ENCODE measurements around the gene SHISA8.
"Not testable (repeated sequence)": the region's sequence is repeated elsewhere in the genome, so short reads cannot be mapped to it uniquely, and the experiment has no call there.

The SHISA8 gene

DNA sequence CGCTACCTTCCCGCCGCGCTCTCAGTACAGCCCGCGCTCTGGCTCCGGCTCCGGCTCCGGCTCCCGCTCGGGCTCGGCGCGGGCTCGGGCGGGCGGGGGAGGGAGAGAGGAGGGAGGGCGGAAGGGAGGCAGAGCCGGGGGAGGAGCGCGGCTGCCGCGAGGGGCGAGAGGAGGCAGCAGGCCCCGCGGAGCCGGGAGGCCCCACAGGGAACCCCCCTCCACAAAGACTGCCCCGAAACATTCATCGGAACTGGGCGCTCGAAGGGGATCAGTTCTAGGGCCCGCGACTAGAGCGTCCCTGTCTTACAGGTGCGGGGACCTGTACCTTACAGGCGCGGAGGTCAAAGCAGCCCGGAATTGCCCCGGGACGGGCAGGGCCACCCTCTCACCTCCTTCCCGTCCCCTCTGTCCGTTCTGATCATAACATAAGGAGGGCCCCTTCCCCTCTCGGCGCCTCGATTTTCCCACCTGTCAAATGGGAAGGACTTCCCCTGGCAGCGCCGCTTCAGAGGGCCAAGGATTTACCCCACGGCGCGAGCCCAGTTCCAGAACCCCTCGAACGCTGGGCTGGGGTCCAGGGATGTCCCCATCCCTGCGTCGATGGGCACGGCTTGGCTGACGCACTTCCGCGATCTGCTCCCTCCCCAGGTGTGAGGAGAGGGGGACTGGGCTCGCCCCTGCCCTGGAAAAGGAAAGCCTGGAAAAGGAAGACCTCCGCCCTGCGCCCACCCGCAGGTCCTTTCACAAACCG is at the start of gene SHISA8:
SHISA8 (minus strand) TSS at position 40 of the 751 bp plus-strand sequence. CDS start 407 bp downstream, outside the sequence.
- DNase-seq: peak in 3 of 4 experiments; percentile 34 to 45 (median 40)

DNA sequence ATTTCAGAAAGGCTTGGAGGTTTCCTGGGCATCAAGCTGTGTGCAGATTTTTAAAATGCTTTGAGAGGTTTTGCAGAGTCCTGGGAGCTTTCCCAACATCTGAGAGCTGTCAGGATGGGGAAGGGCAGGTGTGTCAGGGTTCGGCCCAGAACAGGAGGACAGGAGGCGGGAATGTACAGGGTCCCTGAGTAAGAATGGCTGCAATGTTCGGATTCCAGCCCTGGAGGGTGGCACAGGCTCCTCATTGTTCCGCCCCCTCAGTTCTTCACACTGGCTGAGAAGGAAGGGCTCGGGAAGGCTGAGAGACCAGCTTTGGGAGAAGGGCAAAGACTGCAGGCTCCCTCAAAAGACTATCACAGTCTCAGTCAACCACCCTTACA is 49.2 kb upstream of the SHISA8 start:
- no peak for DNase-seq

DNA sequence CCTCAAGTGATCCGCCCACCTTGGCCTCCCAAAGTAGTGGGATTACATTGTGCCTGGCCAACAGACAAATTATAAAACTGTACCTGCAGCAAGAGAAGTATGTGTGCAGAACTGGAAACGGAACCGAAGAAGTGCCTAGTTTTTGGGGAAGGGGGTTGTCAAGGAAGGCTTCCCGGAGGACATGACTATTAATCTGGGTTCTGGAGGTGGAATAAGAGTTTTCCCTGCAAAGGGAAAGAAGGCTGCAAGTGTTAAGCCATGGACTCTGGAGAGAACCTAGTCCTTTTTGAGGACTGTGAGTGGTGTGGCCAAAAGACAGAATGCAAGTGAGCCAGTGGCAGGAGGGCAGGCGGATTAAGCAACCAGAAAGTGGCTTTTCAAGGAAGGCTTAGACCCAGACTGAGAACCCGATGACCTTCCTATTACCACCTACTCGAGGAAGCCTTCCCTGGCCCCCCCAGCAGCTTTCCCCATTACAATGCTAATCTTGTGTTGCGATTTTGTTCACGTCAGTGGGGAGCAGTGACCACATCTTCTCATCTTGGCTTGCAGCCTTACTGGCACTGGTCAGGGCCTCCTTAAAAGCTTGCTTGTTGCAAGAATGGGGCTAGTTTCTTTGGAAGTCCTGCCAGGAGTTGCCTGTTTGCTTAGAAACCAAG is 48.7 kb upstream of the SHISA8 start:
- DNase-seq: no peak

DNA sequence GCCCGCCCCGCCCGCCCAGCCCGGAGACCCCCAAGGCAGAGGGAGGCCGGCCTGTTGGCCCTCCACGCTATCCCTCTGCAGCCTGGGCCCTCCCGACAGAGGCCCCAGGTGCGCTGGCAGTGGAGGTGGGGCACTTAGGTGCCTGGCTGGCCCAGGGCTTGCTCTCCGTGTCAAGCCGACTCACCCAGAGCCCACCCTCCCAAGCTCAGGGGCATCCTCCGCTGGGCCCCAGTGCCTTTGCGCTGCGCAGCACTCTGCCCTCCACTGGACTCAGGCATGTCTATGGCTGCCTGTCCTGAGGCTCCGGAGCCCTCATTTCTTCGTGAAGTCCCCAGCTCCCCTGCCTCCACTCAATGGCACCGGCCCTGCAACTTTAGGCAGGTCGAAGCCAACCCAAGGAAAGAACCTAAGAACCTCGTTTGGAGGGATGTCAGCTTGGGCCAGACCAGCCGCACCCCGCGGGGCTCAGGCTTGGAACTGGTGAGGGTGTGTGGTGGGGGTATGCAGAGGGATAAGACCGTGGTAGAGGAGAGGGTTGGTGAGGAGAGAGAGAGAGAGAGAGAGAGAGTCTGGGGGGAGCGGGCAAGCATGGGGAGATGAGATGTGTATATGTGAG is 43.2 kb upstream of the SHISA8 start:
- no peak for DNase-seq

DNA sequence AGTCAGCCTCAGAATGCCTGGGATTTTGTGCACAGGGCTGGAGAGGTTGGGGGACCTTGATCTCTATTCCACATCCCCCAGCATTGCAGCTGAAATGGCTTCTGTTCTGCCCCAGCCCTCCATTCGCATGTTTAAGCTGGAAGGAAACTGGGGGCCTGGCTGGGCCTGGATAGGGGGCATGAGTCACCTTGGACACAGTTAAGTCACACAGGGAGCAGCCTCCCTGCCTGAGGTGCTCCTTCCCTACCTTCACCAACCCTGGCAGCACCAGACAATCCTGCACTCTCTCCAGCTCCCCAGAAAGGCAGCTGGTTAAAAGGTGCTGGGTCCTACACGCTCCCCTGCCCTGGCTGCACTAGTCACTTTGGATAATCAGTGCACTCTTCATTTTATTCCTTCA is 37.8 kb upstream of the SHISA8 start:
- no peak for DNase-seq

DNA sequence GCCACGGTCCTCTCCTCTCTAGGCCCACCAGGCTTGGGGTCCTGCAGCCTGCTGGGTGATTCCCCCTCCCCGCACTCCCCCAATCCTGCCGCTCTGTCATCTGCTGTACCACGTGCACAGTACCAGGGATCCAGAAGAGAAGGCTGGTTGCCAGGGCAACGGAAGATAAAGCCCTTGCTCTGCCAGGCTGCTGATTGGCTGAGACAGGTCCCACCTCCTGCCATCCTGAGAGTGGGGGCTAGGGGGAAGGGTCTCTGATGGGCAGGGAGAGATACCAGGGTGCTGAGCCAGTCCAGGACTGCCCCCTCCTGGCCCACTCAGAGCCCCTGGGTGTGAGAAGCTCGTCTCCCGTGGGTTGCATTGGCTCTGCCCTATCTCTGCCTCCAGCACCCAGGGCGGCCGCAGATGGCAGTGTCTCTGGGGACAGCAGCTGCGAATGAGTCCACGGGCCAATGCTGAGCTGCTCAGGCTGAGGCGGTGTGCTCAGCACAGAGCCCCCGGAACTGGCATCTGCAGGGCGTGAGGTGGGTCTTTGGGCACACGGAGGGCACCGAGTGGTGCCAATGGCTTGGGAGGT is 37.1 kb upstream of the SHISA8 start, which contains the start of gene SMIM45:
SMIM45 (plus strand) TSS at position 253 of the 577 bp plus-strand sequence.
- DNase-seq: no peak

DNA sequence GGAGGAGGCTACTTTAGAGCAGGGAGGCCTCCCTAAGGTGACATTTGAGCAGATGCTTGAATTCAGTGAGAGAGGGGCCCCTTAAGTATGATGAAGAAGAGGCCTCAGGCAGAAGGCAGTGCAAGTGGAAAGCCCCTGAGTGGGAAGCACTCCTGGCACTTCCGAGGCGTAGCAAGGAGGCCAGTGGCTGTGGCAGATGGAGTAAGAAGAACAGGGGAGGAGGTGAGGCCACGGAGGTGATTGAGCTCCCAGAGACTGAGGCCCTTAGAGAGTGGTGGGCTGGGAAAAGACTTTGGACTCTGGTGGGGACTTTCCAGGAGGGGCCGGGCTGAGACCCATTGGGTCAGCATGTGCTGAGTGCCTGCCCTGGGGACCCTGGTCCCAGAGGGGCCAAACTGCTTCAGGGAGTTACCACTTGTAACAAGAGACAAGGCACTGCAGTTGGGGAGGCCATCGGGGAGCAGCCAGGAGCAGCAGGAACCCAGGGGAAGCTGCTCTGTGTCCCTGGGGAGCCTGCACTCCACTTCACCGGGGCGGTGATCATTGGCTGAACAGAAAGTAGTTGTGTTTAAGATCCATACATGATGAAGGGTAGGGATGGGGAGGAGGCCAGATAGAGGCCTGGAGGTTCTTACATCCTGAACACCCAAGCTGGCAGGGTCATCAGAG is 34.6 kb upstream of the SHISA8 start:
- no peak for DNase-seq

DNA sequence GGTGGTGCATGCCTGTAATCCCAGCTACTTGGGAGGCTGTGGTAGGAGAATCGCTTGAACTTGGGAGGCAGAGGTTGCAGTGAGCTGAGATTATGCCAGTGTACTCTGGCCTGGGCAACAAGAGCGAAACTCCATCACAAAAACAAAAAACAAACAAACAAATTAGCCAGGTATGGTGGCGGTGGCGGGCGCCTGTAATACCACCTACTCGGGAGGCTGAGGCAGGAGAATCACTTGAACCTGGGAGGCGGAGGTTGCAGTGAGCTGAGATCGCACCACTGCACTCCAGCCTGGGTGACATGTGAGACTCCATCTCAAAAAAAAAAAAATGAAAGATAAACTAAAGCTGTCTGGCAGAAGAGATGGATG is 34.0 kb upstream of the SHISA8 start:
- not testable (repeated sequence) for DNase-seq

DNA sequence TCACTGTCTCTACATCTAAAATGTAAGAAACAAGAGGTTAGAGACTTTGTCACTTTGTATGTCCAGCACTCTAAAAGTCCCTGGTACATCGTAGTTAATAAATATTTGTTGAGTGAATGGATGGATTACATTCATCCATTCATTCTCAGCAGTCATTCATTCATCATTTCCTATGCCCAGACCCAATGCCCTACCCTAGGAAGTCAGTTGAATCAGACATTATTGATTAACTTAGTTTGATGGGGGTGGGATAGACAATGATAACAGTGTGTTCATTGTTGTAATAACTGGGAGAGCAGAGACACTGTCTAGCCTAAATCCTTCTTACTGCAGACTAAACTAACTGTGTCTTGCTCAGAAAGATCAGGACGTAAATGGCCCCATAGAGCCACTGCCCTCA is 33.3 kb upstream of the SHISA8 start:
- no peak for DNase-seq

DNA sequence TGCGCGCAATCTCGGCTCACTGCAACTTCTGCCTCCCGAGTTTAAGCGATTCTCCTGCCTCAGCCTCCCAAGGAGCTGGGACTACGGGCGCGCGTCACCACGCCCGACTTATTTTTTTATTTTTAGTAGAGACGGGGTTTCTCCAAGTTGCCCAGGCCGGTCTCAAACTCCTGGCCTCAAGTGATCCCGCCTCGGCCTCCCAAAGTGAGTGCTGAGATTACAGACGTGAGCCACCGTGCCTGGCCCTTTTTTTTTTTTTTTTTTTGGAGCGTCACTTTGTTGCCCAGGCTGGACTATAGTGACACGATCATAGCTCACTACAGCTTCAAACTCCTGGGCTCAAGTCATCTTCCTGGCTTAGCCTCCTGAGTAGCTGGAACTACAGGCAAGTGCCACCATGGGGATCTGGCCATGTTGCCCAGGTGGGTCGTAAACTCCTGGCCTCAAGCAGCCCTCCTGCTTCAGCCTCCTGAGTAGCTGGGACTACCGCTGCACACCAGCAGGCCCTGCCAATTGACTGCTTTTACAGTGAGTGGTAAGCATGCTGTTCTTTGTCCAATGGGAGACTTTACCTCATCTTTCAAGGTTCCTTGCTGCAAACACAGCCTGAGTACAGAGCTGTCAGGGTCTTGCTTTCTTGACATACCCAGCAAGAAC is 32.7 kb upstream of the SHISA8 start:
- no peak for DNase-seq

DNA sequence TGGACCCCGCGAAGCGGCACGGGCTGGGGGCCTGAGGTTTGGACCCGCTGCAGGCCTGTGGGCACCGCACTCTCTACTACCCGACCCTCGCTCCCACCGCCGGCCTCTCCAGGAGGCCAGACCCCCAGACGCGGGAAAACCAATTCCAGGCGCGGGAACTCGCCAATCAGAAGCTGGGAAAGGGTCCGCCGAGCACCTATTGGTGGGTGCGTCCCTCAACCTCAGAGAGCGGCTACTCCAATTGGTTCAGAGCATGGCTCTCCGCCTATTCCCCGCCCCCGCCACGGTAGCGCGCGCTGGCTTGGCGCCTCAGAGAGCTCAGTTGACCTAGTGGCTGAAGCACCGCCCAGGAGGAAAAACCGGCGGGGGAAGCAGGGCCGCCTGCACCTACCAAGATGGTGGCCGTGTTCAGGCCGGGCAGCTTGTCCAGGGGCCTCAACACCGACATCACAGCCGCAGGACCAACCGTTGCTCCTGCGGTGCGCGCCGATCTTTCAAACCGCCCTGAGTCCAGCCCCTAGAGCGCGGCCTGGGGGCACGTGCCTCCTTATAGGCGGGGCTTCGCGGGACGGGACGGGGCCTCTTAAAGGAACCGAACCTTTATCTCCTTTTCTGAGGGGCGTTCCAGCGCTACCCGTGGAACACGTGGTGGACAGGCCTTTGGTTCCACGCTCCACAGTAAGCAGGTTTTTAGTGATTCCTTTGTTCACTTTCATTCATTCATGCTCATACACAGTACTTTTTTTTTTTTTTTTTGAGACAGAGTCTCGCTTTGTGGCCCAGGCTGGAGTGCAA is 32.0 kb upstream of the SHISA8 start, which contains the start of gene CENPM:
CENPM (minus strand) TSS at position 524 of the 795 bp plus-strand sequence; CDS start at position 448, 76 bp downstream.
- peak; percentile 76 to 85 (median 82) for DNase-seq

DNA sequence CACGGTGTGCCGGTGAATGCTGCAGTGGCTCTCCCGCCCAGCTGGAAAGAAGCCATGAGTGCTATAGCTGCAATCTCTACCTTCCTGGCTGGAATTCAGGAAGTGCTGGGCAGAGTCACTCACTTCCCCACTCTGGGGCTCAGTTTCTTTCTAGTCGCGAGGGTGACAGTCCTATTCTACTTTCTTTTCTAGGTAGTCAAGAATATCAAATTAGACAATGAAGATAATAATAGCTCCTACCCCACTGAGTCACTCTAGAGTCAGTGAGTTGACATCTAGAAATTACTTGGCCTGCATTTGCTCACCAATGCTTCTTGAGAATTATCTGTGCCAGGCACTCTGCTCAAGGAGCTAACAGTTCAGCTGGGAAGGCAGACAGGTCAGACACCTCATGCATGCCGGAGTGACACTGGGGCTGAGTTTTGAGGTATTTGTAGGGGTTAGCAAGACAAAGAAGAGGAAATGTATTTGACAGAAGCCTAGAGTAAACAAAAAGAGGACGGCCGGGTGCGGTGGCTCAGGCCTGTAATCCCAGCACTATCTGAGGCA is 28.9 kb upstream of the SHISA8 start:
- DNase-seq: no peak

DNA sequence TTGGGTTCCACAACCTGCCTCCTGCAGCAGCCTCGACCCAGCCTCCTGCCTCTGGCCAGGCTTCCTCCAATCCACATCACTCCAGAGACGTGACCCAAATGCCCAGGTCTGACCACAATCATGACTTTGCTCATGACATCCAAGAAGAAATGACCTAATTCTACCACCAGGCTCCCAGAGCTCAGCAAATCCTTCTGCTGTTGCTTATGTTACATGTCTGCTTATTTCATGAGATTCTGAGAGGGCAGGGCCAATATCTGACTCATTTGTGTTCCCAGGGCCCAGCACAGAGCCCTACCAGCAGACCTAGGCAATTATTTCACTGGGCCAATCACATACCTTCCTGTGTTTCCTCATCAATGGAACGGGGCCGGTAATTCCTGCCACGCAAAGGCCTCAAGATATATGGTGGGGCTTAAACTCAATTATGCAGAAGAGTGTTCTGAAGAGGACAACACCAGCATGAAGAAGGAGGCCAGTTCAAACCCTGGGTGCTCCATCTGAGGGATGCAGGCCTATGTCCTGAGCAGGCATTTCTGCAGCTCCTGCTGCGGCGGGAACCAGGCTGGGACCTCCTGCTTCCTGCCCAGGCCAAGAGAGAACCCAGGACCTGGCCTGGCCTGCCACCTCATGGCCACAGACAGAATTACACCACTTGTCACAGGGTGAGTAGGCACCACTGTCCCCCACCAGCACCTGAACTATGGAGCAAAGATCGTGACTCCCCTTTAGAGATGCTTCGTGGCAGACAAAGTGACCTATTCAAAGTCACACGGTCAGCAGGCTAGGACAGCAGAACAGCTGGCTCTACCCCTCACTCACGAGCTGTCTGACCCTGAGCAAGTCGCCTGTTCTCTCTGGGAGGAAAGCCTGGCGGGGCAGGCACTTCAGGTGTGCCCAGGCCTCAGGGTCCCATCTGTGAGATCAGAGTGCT is 26.2 kb upstream of the SHISA8 start:
- DNase-seq: peak; percentile 70 to 79 (median 78)

DNA sequence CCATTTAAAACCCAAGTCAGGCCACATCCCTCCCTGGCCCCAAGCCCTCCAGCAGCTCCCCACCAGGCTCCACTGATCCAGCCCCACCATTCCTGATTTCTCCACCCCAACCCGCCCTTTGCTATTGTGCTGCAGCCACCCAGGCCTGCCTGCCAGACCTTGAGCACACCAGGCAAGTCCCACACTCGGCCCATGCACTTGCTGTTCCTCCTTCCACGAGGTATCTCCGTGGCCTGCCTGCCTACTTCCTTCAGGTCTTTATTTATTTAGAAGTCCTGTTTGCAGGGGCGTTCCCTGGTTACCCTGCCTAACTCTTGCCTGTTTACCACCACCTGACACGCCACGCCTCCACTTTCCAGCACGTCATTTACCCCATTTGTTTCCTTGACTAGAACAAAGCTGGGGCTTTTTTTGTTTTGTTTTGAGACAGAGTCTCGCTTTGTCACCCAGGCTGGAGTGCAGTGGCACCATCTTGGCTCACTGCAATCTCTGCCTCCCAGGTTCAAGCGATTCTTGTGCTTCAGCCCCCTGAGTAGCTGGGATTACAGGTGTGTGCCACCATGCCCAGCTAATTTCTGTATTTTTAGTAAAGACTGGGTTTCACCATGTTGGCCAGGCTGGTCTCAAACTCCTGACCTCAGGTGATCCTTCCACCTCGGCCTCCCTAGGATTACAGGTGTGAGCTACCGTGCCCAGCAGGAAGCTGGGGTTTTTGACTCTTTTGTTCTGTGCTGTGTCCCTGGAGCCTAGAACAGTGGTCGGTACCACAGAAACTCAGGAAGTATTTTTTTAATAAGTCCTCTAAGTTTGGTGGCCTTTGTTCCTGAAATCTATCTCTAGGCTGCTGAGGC is 25.3 kb upstream of the SHISA8 start:
- DNase-seq: peak; percentile 72 to 87 (median 84)

DNA sequence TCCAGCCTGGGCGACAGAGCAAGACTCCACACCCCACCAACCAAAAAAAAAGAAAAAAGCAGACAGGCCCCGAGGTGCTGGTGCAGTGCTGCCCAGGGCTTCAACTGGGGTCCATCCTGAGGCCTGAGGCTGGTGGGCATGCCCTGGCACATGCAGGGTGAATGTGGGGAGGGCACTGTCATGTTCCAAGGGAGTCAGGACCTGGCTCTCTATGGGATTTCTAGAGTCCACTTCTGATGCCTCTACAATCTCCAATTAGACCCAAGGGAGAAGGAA is 22.0 kb upstream of the SHISA8 start:
- no peak for DNase-seq

DNA sequence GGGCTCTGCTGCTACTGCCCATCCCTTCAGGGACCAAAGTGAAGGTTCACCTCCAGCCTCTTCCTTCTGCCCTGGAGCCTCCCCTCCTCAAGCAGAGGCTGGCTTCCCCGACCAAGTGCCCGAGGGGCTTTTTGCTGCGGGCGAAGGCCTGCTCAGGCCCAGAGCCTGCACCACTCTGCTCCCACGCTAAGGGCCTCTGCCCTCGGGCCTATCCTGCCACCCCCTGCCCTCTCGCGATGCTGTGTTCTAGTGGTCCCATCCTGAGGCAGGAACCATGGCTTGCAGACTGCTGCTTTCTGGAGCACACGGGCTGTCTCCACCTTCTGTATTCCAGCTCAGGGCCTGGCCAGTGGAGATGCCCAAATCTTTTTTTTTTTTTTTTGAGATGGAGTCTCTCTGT is 20.6 kb upstream of the SHISA8 start:
- no peak for DNase-seq

DNA sequence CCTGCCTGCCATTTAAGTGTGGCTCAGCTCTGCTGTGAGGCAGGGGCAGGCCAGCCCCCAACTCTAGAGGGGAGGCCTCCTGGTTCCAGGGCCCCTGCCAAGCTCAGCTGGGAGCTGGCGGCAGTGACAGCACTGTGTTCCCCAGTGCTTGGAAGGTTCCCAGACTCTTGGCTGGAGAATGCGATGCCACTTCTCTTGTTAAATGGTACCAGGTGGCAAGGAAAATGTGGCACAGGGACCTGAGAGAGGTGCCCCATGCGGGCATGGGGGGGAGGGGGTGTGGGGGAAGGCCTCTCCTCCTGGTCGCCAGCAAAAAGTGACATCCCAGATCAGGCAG is 20.1 kb upstream of the SHISA8 start:
- DNase-seq: no peak

DNA sequence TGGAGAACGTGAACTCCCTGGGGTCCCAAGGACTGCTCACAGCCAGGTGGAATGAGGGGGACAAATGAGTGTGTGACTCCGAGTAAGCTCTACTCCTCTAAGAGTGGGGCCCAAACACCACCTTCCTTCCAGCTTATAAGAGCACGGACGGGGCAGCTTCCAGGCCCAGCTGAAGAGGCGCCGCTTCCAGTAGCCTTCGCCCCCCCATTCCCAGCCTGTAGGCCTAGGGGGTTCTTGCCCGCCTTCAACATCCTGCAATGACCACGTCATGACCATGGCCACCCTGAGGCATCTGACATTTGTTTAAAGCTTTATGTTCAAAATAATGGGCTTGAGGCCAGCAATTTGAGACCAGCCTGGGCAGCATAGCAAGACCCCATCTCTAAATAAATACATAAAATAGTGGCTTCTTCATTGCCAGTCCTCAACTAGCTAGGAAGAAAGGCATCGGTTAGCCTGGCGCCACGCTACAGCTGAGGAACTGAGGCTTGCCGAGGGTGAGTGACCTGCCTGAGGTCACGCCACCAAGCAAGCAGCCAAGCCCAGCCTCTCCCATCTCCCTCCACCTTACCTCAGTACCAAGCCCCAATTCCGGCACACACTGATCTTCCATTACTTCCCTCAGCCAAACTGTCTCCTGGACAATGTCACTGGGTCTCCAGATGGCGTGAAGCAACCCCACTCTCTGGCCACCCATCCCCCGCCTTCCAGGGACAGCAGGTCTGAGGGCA is 19.6 kb upstream of the SHISA8 start:
- DNase-seq: no peak

Data from activated CD4-positive, CD25-positive, alpha-beta regulatory T cell (primary cell).